ENCODE measurements around the gene ARHGAP45. TPM values are rescaled to one million over a fixed set of nuclear protein-coding genes. Genes with fewer than 3 reads are reported as not detected.

ARHGAP45 gene
- total and polyA plus RNA-seq, 8 donors: 12.2 to 211 (median 15.8) TPM

DNA sequence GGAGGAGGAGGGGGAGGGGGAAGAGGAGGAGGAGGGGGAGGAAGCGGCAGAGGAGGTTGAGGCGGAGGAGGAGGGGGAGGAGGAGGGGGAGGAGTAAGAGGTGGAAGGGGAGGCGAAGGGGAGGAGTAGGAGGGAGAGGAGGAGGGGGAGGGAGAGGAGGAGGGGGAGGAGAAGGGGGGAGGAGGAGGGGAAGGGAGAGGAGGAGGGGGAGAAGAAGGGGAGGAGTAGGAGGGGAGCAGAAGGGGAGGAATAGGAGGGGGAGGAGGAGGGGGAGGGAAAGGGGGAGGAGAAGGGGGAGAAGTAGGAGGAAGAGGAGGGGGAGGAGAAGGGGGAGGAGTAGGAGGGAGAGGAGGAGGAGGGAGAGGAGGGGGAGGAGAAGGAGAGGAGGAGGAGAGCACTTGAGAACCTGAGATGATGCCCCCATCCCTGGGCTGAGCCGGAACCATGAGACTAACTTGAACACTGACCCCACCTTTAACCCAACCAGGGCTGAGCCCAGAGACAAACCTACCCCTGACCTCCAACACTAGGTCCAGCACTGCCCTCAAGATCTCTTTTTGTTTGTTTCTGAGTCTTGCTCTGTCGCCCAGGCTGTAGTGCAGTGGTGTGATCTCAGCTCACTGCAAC lies 14.5 kb upstream of the ARHGAP45 start:
- Histone ChIP-seq H3K27ac (no peak overlapping the region), H3K4me1 (peaks cover 0 to 4% (median 0%) of the 10 kb centered on the region in 4 donors), H3K27me3 (no peaks in the 10 kb centered on the region), H3K4me3 (no peak overlapping the region), H3K36me3 (peaks cover 0 to 29% (median 6%) of the 10 kb centered on the region in 4 donors), H3K9me3 (peaks cover 0 to 19% (median 13%) of the 10 kb centered on the region in 4 donors)
- 62 to 83% (median 71%) methylated on average over 1 to 4 of the region's 5 CpGs for WGBS, 5 donors
- intact Hi-C loops (cut with DNase I; ENCODE audit: low total_unique reads): no loop called here
- TF ChIP-seq POLR2A (IDR thresholded peaks at IDR 0.05) (no peak), POLR2AphosphoS5 (IDR thresholded peaks at IDR 0.05) (no peak), EP300 (IDR thresholded peaks at IDR 0.05) (no peak)
- TF ChIP-seq, protein P1, sequence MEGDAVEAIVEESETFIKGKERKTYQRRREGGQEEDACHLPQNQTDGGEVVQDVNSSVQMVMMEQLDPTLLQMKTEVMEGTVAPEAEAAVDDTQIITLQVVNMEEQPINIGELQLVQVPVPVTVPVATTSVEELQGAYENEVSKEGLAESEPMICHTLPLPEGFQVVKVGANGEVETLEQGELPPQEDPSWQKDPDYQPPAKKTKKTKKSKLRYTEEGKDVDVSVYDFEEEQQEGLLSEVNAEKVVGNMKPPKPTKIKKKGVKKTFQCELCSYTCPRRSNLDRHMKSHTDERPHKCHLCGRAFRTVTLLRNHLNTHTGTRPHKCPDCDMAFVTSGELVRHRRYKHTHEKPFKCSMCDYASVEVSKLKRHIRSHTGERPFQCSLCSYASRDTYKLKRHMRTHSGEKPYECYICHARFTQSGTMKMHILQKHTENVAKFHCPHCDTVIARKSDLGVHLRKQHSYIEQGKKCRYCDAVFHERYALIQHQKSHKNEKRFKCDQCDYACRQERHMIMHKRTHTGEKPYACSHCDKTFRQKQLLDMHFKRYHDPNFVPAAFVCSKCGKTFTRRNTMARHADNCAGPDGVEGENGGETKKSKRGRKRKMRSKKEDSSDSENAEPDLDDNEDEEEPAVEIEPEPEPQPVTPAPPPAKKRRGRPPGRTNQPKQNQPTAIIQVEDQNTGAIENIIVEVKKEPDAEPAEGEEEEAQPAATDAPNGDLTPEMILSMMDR (IDR thresholded peaks at IDR 0.05): no peak
- DNase-seq: no peak

DNA sequence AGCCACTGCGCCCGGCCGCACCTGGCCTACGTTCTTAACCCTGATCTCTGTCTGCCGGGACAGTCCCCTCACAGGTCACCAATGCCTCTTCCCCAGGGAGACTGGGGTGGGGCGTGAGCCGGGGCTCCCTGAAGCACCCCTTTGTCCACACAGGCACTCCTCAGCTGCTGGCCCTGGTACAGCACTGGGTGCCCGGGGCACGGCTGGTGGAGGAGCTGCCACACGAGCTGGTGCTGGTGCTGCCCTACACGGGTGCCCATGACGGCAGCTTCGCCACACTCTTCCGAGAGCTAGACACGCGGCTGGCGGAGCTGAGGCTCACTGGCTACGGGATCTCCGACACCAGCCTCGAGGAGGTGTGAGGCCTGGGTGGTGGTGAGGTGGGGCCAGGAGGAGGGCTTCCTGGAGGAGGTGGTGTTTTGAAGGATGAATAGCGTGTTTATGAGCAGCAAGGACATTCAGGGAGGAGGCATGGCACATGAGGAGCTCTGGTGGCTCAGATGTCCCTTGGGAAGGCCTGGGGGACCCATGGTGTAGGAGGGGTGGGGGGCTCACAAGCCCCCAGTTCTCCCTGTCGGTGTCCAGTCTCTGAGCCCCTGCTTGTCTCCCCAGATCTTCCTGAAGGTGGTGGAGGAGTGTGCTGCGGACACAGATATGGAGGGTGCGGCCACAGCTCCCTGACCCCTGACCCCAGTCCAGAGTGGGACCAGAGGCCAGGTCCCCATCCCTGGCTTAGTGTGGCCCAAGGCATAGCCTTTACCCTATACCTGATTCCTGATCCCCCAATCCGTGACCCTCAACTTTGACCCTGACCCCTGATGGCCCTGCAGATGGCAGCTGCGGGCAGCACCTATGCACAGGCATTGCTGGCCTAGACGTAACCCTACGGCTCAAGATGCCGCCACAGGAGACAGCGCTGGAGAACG lies 13.5 kb upstream of the ARHGAP45 start:
- H3K27ac ChIP-seq: no peak overlapping the region
- H3K36me3 ChIP-seq: peaks cover 0 to 29% (median 9%) of the 10 kb centered on the region in 4 donors
- TF ChIP-seq POLR2A (IDR thresholded peaks at IDR 0.05) (no peak), POLR2AphosphoS5 (IDR thresholded peaks at IDR 0.05) (no peak), EP300 (IDR thresholded peaks at IDR 0.05) (no peak)
- TF ChIP-seq, protein P1 (IDR thresholded peaks at IDR 0.05): no peak
- no peaks in the 10 kb centered on the region for H3K27me3 ChIP-seq
- DNase-seq: no peak
- H3K9me3 ChIP-seq: peaks cover under 1 to 29% (median 22%) of the 10 kb centered on the region in 4 donors
- intact Hi-C loops (cut with DNase I; ENCODE audit: low total_unique reads): no loop called here
- no peaks in the 10 kb centered on the region for H3K4me1 ChIP-seq
- no peak overlapping the region for H3K4me3 ChIP-seq
- 87 to 94% (median 92%) methylated on average over 25 to 31 of the region's 31 CpGs for WGBS, 5 donors

DNA sequence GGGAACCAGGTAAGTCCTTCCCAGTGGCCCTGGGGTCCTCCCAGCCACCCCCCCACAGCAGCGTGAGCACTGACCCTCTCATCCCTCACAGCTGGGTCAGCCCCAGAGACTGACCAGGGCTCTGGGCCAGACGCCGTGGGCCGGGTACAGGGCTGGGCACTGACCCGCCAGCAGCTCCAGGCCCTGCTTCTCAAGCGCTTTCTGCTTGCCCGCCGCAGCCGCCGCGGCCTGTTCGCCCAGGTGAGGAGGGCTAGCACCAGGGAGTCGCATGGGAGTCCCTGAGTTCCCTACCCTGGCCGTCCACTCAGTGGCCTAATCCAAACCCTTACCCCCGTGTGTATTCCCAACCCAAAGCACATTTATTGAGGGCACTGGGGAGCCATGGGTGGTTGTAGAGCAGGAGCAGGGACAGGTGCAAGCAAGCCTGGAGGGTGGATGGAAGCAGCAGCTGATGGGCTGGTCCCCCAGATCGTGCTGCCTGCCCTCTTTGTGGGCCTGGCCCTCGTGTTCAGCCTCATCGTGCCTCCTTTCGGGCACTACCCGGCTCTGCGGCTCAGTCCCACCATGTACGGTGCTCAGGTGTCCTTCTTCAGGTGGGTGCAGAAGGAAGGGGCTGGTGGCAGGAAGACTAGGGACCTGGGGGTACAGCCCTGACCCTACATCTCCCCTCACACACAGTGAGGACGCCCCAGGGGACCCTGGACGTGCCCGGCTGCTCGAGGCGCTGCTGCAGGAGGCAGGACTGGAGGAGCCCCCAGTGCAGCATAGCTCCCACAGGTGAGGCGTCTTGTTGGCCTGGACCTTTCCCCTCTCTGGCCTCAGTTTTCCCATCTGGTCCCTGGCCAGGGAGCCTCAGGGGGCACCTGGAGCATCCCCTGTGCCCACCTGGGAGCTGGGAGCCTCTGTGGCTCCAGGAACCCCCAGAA lies 12.6 kb upstream of the ARHGAP45 start:
- Histone ChIP-seq H3K27me3 (no peaks in the 10 kb centered on the region), H3K9me3 (peaks cover 4 to 37% (median 29%) of the 10 kb centered on the region in 4 donors), H3K4me3 (no peak overlapping the region), H3K36me3 (peaks cover 0 to 34% (median 12%) of the 10 kb centered on the region in 4 donors), H3K4me1 (no peaks in the 10 kb centered on the region), H3K27ac (no peak overlapping the region)
- no peak for DNase-seq
- intact Hi-C loops (cut with DNase I; ENCODE audit: low total_unique reads): no loop called here
- TF ChIP-seq POLR2A (IDR thresholded peaks at IDR 0.05) (no peak), EP300 (IDR thresholded peaks at IDR 0.05) (no peak), POLR2AphosphoS5 (IDR thresholded peaks at IDR 0.05) (no peak)
- TF ChIP-seq, protein P1 (IDR thresholded peaks at IDR 0.05): no peak
- 87 to 94% (median 94%) methylated on average over 15 to 28 of the region's 28 CpGs for WGBS, 5 donors

DNA sequence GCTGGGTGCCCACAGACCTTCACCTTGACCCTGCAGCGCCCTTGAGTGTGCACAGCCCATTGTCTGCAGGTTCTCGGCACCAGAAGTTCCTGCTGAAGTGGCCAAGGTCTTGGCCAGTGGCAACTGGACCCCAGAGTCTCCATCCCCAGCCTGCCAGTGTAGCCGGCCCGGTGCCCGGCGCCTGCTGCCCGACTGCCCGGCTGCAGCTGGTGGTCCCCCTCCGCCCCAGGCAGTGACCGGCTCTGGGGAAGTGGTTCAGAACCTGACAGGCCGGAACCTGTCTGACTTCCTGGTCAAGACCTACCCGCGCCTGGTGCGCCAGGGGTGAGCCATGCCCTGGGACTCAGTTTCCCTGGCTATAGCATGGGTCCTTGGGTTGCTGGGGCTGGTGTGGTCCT lies 11.9 kb upstream of the ARHGAP45 start:
- H3K36me3 ChIP-seq: peaks cover 0 to 34% (median 12%) of the 10 kb centered on the region in 4 donors
- TF ChIP-seq POLR2AphosphoS5 (IDR thresholded peaks at IDR 0.05) (no peak), EP300 (IDR thresholded peaks at IDR 0.05) (no peak), POLR2A (IDR thresholded peaks at IDR 0.05) (no peak)
- TF ChIP-seq, protein P1 (IDR thresholded peaks at IDR 0.05): no peak
- H3K9me3 ChIP-seq: peaks cover 4 to 37% (median 29%) of the 10 kb centered on the region in 4 donors
- intact Hi-C loops (cut with DNase I; ENCODE audit: low total_unique reads): no loop called here
- no peak overlapping the region for H3K4me3 ChIP-seq
- WGBS, 5 donors: 91 to 97% (median 94%) methylated on average over 13 to 14 of the region's 14 CpGs
- H3K27ac ChIP-seq: no peak overlapping the region
- no peaks in the 10 kb centered on the region for H3K27me3 ChIP-seq
- no peaks in the 10 kb centered on the region for H3K4me1 ChIP-seq
- no peak for DNase-seq
